ENCODE results near the gene SLFN13.
"Not testable (repeated sequence)": the region's sequence is repeated elsewhere in the genome, so short reads cannot be mapped to it uniquely, and the experiment has no call there.

Gene SLFN13

GRCh38 chr17:35433075-35433894 is 15.3 kb downstream of the SLFN13 start:
- DNase-seq (ENCODE audit: low read depth in 2 of 2), result peak; percentile 70 to 71

GRCh38 chr17:35432176-35433074 is 16.1 kb downstream of the SLFN13 start, which contains the start of gene SLFN12:
Gene SLFN12 (minus strand): TSS chr17:35432500. CDS start chr17:35423028, 9,472 bp downstream.
- peak in 1 of 2 donors; percentile 23 for DNase-seq (ENCODE audit: low read depth in 2 of 2)

DNA sequence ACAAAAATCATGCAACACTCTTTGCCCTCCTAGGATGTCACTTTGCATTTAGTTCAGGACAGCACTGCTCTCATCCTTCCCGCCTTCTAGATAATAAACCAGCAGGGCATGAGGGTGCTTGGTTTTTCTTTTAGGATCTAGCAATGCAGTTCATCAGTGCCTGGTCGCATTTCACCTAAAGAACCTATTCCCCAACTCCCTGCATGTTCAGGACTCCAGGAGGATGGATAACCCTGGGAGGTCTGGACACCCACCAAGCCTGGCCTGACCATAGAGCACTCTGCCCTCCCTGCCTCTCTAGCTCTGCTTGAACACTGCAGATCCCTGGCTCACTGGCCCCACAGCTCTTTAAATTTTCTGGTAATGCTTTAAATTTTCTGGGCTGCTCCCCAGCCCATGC is 18.9 kb downstream of the SLFN13 start:
- DNase-seq (ENCODE audit: low read depth in 2 of 2), result no peak

GRCh38 chr17:35428229-35428628 is 20.3 kb downstream of the SLFN13 start:
- DNase-seq (ENCODE audit: low read depth in 2 of 2), result no peak

GRCh38 chr17:35423761-35424160 is 24.8 kb downstream of the SLFN13 start:
- DNase-seq (ENCODE audit: low read depth in 2 of 2), result no peak

DNA sequence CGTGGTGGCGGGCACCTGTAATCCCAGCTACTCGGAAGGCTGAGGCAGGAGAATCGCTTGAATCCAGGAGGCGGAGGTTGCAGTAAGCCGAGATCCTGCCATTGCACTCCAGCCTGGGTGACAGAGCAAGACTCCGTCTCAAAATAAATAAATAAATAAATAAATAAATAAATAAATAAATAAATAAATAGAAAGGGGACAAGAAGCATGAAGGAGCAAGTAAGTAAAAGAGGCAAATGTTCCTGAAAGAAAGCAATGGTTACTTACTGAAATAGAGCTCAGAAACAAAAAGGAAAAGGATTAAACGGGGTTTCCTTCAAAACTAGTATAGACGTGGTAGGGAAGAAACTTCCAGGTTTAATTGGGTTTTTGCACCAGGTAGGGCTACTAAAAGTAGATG is 27.5 kb downstream of the SLFN13 start:
- not testable (repeated sequence) for DNase-seq (ENCODE audit: low read depth in 2 of 2)

GRCh38 chr17:35416659-35417058 is 31.9 kb downstream of the SLFN13 start:
- no peak for DNase-seq (ENCODE audit: low read depth in 2 of 2)

DNA sequence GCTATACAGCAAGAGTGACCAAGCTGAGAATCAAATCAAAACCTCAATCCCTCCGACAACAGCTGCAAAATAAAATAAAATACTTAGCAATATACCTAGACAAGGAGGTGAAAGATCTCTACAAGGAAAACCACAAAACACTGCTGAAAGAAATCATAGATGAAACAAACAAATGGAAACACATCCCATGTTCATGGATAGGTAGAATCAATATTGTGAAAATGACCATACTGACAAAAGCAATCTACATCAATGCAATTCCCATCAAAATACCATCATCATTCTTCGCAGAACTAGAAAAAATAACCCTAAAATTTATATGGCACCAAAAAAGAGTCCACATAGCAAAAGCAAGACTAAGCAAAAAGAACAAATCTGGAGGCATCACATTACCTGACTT is 33.9 kb downstream of the SLFN13 start:
- DNase-seq (ENCODE audit: low read depth in 2 of 2), result not testable (repeated sequence)

- no peak for DNase-seq (ENCODE audit: low read depth in 2 of 2)
Observed at GRCh38 chr17:35414247-35414646, 34.3 kb downstream of the SLFN13 start.

DNA sequence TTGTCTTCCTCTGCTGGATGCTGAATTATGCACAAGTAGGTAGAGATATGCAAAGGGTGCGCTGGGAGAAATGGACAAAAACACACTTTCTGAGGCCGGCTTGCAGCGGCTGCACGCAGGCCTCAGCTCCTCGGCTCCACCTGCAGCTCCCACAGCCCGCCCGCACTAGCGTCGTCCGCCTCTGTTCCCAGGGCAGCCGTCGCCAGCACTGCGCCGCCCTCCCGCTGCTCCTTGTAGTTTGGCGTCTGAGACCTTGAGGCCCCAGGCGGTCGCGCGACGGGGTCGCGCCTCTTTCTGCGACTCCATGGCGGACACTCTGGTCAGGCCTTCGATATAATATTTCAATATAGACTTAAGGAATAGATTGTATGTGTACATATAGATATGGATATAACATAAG is 41.0 kb downstream of the SLFN13 start:
- no peak for DNase-seq (ENCODE audit: low read depth in 2 of 2)

GRCh38 chr17:35406568-35406967 is 42.0 kb downstream of the SLFN13 start:
- no peak for DNase-seq (ENCODE audit: low read depth in 2 of 2)

DNA sequence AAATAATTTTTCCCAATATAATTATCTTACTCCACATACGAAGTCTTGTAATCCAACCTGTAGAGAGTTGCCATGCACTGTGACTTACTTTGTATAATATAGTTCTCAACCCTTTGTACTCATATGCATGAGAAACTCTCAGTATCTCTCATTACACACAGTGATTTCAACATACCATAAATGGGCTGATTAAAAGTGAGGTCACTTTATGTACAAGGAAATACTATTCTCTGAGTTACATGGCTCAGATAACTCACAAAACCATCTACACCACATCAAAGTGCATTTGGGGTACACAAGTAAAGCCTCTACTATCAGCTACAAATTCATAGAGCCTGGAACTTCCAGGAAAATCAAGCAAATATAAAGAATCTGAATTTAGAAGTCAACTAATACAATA is 44.2 kb downstream of the SLFN13 start:
- DNase-seq (ENCODE audit: low read depth in 2 of 2), result no peak

- not testable (repeated sequence) for DNase-seq (ENCODE audit: low read depth in 2 of 2)
Observed at GRCh38 chr17:35393783-35394182, 54.8 kb downstream of the SLFN13 start.

DNA sequence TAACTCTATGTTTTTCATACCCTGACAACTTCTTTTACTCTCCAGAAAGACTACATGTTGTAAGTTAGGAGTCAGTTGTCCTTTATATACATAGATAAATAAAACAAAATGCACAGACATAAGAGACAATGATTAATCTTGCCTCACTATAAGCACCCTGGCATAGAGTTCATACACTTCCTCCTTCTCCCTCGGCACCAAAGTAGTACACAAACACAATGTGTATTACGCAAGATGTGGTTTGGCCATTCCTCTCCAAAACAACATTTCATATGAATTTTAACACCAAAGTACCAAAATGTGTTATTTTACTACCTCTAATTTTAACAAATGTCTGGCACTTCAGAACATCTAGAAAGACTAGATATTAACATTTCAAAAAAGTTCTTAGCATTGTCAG is 57.9 kb downstream of the SLFN13 start:
- no peak for DNase-seq (ENCODE audit: low read depth in 2 of 2)

- no peak for DNase-seq (ENCODE audit: low read depth in 2 of 2)
Observed at GRCh38 chr17:35390156-35390555, 58.4 kb downstream of the SLFN13 start.

DNA sequence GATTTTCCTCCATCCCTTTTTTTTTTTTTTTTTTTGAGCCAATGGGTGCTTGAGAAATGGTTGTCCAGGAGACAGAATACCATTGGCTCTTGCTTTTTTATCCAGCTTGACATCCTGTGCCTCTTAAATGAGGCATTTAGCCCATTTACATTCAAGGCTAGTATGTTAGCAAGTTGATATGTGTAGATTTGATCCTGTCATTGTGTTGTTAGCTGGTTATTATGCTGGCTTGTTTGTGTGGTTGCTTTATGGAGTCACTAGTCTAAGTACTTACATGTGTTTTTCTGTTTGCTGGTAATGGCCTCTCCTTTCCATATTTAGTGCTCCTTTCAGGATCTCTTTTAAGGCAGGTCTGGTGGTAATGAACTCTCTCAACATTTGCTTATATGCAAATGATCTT is 61.1 kb downstream of the SLFN13 start:
- DNase-seq (ENCODE audit: low read depth in 2 of 2), result no peak

Measured in stimulated activated CD8-positive, alpha-beta memory T cell treated with anti-CD3 and anti-CD28 coated beads, Interleukin-7, amount 100 ng/mL, for 4 hours (primary cell).